Fibroblast of skin of left quadriceps (primary cell): ENCODE results near the gene PDGFC.

Experiments used
- DNase-seq, 2 experiments: peaks; one replicate each; pipeline ENCODE4 v3.0.0-alpha.2; 2013; ENCODE audit warnings: low read depth in 2 of 2

The PDGFC gene

DNA sequence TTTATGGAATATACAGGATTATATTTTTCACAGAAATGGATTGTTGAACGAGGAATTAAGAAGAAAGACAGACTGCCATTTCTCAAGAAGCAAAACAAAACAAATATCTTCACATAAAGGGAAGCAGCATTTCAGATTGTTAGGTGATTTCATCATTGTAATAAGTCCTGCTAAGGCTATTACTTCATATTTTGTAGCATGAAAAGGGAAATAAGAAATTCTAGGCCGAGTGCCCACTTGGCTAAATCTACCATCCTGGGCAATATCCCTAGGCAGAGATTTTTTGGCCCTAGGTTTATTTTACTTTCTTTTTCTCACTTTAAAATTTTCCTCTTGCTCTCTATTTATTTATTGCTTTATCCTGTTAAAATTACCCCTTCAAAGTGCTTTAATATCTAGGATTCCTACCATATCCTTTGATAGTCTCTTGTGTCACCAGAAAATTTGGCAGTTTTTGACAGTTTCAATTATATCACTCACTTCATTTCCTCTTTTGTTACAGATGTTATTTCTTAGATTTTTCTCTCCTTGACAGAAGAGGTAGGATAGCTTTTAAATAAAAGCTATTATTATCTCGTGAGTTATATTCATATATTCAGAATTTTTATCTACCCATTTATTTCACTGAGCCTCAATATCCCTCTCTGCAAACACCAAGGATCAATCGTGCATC is 142.3 kb downstream of the PDGFC start:
- no peak for DNase-seq

DNA sequence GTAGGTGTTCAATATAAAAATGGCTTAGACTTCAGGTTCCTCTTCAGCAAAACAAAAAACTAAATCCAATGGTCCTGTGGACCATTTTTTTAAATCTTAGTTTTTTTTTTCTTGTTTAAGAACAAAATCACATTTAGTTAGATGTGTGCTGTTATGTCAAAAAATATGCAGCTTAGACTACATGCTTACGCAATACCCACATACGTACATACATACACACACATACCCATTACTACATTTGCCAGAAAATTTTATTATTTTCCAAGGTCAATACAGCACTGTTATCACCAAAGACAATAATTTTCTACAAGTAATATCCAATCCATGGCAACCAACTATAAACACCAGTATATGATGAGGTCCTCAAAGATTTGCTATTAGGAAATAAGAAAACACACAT is 144.1 kb downstream of the PDGFC start:
- no peak for DNase-seq

DNA sequence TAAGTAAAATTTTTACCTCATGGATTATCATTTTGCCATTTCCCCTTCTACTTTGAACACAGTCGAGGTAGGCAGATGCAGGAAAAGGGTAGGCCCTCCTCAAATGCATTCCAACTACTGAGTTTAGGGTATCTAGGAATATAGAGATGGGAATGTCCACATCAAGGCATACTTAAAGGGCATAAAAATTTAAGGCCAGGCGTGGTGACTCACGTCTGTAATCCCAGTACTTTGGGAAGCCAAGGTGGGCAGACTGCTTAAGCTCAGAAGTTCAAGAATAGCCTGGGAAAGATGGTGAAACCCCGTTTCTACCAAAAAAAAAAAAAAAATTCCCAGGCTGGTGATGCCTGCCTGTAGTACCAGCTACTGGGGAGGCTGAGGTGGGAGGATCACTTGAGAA is 146.5 kb downstream of the PDGFC start:
- DNase-seq: no peak

DNA sequence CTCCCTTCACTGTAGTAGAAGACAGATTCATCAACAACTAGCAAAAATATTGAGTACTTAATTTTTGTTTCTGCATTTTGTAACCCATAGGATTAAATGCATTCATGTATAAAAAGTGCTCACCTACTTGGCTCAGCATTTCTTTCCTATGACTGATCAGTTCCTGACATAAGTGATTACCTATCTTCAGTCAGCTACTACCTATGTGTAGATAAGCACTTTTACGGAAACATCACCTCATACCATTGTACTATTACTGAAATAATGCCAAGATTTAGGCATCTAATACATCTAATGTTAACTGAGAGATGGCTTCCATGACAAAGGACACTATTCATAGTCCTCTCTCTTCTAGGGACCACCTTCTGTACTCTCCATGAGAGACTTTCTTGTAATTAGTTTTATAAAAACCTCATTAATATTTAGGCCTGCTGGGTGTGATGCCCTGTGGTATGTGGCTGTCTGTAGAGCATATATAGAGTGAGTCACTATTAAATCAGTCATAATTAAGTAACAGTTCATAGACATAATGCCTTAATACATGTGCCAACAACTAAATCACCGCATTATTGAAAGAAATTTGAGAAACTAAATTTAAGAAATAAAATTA is 147.0 kb downstream of the PDGFC start:
- no peak for DNase-seq

DNA sequence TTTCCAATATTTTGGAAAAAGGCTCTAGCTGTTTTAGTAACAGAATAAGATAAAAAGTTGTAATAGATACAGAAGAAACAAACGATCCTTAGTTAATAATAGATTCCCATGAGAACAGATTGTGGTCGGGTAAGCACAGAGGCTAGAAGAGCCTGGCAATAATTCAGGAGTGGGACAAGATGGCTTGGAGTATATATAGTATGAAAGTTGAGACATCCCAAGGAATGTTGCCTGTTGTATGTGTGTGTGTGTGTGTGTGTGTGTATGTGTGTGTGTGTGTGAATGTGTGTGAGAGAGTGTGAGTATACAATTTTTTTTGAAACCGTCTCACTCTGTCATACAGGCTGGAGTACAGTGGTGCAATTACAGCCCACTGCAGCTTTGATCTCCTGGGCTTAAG is 150.7 kb downstream of the PDGFC start:
- peak in 1 of 2 experiments; percentile 41 for DNase-seq

DNA sequence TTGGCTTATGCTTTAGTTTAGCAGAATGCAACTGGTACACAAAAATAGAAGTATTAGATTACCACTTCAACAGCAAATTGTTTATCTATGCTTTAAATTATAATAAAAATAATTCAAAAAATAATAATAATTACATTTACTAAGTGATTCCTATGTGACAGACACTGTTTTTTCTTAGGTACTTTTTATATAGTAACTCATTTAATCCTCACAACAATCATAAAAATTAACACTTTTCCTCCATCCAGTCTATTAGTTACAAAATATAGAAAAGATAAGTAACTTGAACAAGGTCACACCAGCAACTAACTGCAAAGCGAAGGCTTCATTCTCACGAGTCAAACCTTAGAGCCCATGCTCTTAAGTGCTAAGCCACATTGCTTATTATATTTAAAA is 155.2 kb downstream of the PDGFC start:
- no peak for DNase-seq

DNA sequence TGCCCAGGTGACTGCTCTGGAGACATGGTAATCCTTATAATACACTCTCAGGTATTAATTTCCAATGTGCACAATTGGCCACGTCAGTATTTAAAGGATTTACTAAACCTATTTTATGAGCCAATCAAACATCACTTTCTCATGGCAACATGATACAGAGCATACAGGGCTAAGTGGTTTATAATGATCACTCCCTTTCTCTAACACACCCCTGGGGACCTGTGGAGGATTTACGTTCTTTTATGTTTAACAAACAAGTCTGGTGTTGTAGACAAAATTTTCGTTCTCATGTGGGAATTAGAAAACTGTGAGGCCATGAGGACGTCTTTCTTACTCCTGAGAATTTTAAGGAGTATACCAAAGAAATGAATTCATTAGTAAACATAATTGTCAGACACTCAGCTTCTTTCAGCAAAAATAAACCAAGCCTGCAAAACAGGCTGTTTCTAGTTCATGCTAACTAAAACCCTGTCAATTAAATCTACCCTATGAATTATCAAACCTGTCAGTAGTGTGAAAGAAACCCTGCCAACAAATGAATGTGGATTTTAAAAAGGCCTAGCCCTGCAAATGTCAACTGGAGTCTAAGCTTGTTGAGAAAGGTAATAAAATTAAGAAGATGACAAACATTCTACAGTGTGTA is 155.8 kb downstream of the PDGFC start:
- DNase-seq: no peak

DNA sequence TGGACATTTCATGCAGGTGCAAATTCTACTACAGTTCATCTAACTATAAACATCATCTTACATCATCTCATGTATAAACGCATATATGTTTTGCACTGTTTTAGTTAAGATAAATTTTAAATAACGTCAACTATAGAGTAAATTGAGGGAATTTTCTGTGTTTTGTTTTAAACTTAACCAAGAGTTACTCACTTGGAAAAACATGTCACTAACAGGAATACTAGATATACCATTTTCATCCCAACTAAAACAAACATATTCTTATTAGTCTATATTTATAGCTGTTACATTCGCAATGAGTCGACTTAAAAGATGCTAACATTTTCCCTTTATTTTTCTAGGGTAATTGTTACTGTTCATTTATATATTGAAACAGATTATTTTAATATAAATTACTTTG is 159.6 kb downstream of the PDGFC start:
- no peak for DNase-seq

DNA sequence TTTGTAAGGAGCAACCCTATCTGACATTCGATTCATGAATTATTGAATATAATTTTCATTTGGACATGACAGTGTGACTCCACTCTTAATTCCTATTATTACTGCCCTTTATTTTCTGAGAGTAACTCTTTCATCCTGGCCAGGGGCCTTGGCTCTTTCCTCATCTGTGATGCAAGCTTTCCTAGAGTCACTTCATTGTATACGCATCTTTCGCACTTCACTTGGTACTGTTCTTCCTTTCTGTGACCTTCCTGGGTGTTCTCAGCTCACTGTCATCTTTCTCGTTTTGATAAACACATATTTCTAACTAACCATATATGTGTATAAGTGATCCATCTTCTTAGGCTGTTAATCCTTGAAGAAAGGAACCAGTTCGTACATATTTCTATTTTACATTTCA is 160.3 kb downstream of the PDGFC start:
- DNase-seq: no peak

DNA sequence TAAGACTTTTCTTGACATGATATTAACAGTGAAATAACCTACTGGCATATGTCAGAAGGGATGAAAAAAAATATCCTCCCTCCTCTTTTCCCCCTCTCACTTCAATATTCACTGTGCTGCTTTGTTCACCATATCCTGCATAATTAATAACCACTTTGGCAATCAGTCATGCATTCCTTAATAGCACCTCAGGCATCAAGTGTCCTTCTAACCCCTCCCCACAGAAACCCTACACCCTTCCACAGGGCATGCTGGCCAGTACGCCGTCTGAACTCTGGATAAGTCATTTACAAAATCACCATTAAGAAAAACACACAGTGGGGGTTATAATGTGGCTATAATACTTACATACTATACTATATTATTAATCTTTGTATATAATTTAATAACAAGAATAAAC is 165.9 kb downstream of the PDGFC start:
- DNase-seq: no peak

DNA sequence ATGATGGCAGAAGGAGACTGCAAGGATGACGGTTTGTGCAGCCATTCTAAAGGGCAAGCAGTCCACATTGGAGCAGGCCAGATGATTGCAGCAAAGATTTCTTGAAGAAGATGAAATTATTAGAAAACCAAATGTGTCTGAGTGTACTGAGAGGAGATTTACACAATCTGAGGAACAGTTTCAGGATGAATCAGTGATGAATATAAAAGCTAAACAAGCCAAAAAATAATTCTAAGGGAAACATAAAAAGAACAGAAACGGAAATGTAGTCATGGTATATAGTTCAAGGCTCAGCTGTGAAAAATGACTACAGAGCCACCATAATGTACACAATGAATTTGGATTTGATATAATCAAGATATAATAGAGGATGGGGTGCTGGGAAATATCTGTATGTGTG is 168.5 kb downstream of the PDGFC start:
- DNase-seq: no peak

DNA sequence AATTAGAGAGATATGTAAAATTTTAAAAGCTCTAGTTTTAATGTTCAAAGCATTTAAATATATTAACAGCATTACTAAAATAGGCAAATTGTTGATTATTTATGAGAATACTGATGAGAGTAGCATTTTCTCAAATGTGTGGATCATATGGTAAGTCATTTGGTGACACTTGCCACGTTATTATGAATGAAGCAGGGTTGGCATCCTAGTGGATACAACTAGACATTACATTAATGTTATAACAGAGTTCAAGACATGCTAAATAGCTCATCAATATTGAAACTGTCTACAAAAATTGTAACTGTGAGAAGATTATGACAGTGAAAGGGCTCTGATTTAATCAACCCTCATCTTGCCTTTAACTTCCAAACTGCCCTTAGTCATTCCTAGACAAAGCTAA is 171.1 kb downstream of the PDGFC start:
- no peak for DNase-seq

DNA sequence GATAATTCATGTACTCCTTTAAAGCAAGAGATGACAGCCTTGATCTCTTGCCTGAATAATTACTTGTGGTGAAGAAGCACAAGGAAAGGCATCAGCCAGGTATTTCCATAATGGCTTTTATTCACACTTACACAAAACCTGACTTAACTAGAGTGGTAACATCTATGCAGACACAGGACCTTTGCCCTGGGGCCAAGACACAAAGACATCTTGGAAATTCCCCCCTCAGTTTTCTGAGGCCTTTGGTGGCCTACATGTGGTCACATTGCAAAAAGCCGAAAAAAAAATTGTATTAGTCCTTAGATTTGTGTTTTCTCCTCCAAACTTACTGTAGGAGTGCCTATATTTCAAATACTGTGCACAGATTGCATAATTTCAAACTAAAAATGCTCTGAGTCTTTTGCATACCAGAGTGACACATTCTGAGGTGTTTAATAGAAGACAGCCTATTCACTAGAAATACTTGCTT is 172.4 kb downstream of the PDGFC start:
- peak in 1 of 2 experiments; percentile 69 for DNase-seq

DNA sequence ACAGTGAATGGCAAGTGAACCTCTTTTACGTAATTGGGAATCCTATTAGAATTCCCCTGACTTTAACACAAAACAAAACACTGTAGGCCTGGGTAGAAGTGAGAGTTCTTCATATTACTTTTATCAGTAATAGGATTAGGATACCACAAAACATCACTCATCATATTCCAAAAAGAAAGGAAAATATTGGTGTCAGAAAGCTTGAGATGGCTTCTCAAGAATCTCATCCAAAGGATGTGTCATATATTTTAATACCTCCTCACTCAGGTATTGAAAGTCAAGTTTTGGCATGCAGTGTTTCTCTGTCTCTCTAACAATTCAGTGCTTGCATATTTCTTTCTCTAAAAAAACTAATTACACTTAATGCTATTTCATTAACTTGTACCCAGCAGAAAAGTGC is 173.2 kb downstream of the PDGFC start:
- DNase-seq: no peak

DNA sequence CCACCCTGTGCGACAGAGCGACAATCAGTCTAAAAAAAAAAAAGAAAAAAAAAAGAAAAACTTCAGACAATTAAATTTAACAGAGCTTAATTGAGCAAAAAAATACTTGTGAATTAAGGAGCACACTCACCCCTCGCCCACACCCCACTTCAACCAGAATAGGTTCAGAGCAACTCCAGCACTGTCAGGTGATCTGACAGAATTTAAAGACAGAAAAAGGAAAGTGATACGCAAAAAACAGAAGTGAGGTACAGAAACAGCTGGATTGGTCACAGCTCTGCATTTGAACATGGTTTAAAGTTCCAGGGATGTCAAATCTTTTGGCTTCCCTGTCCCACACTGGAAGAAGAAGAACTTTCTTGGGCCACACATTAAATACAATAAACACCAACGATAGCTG is 174.4 kb downstream of the PDGFC start:
- DNase-seq: no peak

DNA sequence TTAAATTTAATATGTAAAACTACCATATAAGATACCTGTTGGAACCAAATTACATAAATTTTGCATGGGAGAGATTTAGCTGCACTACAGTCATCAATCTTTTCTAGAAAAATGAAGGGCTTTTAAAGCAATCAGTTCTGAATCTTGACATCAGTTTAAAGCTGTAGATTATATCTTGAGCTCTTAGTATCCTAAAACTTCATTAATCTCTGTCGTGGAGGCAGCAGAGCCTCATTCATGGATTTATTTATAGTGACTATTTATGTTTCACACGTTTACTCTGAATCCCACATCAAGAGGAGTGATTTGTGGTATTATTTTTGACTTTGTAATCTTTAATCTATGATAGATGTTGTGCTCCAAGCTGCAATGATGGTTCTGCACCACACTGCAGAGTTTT is 175.9 kb downstream of the PDGFC start:
- no peak for DNase-seq

DNA sequence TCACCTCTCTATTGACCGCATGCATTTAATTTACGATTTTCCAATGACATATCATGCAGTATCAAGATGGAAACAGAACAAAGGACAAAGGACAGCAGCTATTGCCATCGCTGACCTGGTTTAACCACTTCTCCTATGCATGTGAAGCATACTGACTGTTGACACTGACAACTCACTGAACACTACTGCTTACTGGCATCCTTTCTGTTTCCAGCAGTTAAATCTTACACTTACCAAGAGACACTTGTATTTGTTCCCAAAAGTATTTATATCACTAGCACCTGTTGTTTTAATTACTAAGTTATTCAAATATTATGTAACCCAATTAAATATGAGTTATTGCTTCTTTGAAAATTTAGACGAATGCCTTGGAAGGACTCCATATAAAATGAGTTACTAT is 176.7 kb downstream of the PDGFC start:
- DNase-seq: no peak

DNA sequence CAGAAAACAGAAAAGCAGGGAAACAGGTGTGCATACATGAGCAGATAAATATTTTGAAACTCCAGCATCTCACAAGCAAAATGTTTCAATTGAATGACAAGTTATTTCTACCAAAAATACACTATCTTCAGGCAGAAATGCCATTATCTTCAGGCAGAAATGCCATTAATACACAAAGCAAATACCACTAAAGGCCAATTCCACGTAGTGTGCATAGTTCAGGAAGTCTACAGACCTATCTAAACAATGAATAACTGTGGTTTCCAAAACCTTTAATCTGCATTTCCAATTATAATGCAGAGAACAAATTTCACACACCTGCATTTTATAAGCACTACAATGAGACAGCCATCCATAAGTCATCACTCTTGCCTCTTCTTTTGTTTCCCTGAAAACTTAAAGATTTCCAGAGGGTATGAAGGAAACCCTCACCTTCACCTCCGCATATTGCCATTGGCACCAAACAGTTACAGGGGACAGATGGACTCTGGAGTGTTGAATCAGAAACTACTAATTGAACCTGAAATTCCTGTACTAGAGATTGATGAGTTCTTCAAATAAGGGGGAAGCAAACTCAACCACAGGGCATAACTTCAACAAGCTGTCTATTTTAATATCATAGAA is 179.0 kb downstream of the PDGFC start:
- no peak for DNase-seq

DNA sequence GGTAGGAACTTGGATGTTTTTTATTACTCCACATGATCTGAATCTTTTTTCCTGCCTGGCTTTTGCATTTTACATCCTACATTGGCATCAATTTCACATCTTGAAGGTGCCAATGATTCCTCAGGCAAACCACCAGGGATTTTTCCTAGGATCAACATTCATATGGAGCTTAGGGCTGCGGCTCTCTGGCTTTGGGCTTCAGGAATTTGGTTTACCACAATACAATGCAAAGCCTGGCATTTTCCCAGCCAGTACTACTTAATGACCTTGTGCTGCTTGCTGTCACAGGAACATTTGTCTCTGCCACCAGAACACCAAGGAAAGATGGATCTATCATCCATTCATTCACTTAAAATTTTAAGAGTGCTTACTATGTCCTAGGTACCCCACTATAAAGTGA is 180.7 kb downstream of the PDGFC start:
- DNase-seq: peak; percentile 80 to 82

DNA sequence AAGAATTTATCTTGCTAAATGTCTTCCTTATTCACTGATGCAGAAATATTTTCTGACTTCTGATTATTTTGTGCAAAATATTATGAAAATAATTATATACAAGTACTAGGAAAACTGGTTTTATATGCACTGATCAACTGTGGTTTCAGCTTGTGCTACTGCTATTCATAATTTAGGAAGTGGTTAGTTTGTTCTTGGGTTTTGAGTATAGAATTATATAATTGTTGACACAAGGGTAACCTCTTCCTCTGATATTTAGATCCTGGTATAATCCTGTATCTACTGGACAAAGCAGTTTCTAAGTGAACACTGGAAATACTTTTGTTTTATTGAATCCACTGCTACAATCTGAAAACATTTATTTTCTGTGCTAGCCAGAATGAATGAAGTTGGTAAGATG is 182.8 kb downstream of the PDGFC start:
- no peak for DNase-seq

DNA sequence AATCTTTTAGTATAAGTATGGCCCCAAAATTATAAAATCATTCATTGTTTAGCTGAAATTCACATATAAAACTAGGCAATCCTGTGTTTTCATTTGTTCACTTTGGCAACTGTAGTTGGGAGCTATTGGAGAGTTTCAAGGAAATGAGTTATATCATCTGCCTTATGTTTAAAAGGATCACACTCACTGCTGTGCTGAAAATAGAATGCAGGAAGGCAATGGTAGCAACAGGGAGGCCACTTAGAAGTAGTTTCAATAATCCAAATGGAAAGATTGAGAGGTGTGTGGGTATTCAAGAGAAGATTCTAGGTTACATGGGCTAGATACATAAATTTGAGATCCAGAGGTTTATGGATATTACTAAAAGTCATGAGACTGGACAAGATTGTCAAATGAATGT is 184.9 kb downstream of the PDGFC start:
- no peak for DNase-seq

DNA sequence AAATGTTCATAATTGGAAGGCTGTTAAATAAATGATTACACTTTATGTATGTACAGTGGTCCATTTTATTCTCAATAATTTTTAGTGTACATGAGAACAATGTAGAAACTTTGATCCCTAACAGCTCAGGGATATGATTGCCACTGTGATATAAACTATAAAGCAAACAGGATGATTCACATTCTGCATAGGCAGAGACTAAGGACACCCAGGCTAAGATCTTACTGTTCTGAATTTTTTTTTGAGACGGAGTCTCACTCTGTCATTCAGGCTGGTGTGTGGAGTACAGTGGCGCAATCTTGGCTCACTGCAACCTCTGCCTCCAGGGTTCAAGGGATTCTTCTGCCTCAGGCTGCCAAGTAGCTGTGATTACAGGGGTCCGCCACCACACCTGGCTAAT is 186.6 kb downstream of the PDGFC start:
- DNase-seq: no peak

DNA sequence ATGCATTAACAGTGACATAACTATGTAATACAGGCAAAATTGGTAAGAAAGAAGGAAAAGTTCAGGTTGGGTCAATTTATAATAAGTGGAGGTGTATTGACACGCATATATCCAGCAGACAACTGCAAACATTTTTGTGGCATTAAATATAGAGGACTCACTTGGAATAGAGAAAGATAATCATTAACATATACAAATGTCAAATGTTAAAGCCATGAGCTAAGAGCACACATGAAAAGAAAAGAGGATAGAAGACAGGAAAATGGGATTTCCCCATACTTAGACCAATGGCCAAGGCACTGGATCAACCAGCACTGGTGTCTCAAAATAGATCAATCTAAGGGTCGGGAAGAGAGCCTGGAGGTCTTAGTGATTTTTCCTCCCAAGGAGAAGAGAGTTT is 187.6 kb downstream of the PDGFC start:
- DNase-seq: no peak
